CD8-positive, alpha-beta memory T cell (primary cell): ENCODE results near the gene PDSS2. TPM values are rescaled to one million over a fixed set of nuclear protein-coding genes. Genes with fewer than 3 reads are reported as not detected.
A peak's percentile ranks its signal among the peaks of the same experiment; 100 is the strongest.
"Not testable (repeated sequence)": the region's sequence is repeated elsewhere in the genome, so short reads cannot be mapped to it uniquely, and the experiment has no call there.

Source experiments
- CTCF ChIA-PET: fragments of 350-600 bp; sonication (Branson Sonifier 250); formaldehyde crosslinking; loops from one replicate; lab custom pipeline; 2021; ENCODE audit warnings: antibody characterized with exemption; lab: Charles Lee
- POLR2A ChIA-PET: fragments of 350-600 bp; sonication (Branson Sonifier 250); formaldehyde crosslinking; loops from one replicate; lab custom pipeline; 2021; ENCODE audit warnings: antibody characterized with exemption; lab: Charles Lee
- DNase-seq, 5 donors: peaks; one replicate each; pipeline versions ENCODE4 v3.0.0 to v3.0.0-alpha.2; 2020 to 2022; ENCODE audit warnings: mixed read lengths in 1 of 5
- H3K27ac ChIP-seq: one replicate; pipeline ENCODE4 v1.7.0; 2013; ENCODE audit warnings: low read depth, mild to moderate bottlenecking, low read length, moderate library complexity
- H3K27me3 ChIP-seq: 2 replicates; pipeline ENCODE4 v1.7.0; 2013; ENCODE audit warnings: low read length, mild to moderate bottlenecking; ENCODE audit not compliant: insufficient read depth, poor library complexity, severe bottlenecking
- H3K36me3 ChIP-seq: 2 replicates; pipeline ENCODE4 v1.7.0; 2013; ENCODE audit warnings: mild to moderate bottlenecking, low read length, moderate library complexity; ENCODE audit not compliant: insufficient read depth
- H3K4me1 ChIP-seq: 2 replicates; pipeline ENCODE4 v1.7.0; 2013; ENCODE audit warnings: mild to moderate bottlenecking, low read length, moderate library complexity; ENCODE audit not compliant: insufficient read depth
- H3K4me3 ChIP-seq: 2 replicates; pipeline ENCODE4 v1.7.0; 2013; ENCODE audit warnings: mild to moderate bottlenecking, low read length
- H3K9me3 ChIP-seq: 2 replicates; pipeline ENCODE4 v1.7.0; 2013; ENCODE audit warnings: mild to moderate bottlenecking, low read length
- H3K27ac Mint-ChIP-seq, 8 donors: one replicate each; pipeline ENCODE4 v1.8.0; 2020 to 2021; ENCODE audit warnings: mixed read lengths in 8 of 8, mild to moderate bottlenecking in 6 of 8, inconsistent platforms in 3 of 8, moderate library complexity in 3 of 8
- H3K27me3 Mint-ChIP-seq, 2 donors: one replicate each; pipeline ENCODE4 v1.8.0; 2020 to 2021; ENCODE audit warnings: mixed read lengths in 2 of 2, mild to moderate bottlenecking in 1 of 2, moderate library complexity in 1 of 2
- H3K36me3 Mint-ChIP-seq, 3 donors: one replicate each; pipeline ENCODE4 v1.8.0; 2020 to 2021; ENCODE audit warnings: mixed read lengths in 3 of 3, inconsistent platforms in 1 of 3, mild to moderate bottlenecking in 1 of 3
- H3K4me1 Mint-ChIP-seq, 3 donors: one replicate each; pipeline ENCODE4 v1.8.0; 2020 to 2021; ENCODE audit warnings: mixed read lengths in 3 of 3, inconsistent platforms in 1 of 3, mild to moderate bottlenecking in 1 of 3
- H3K4me3 Mint-ChIP-seq, 7 donors: one replicate each; pipeline ENCODE4 v1.8.0; 2020 to 2021; ENCODE audit warnings: mixed read lengths in 7 of 7, mild to moderate bottlenecking in 6 of 7, moderate library complexity in 4 of 7, inconsistent platforms in 2 of 7
- H3K9me3 Mint-ChIP-seq, 5 donors: one replicate each; pipeline ENCODE4 v1.8.0; 2020 to 2022; ENCODE audit warnings: mixed read lengths in 5 of 5, mild to moderate bottlenecking in 3 of 5, moderate library complexity in 2 of 5, inconsistent platforms in 1 of 5
- polyA plus RNA-seq: library from polyadenylated mRNA; unstranded; fragments of 300-500 nt; fragmentation: Illumina TruSeq; gene quantifications from one replicate; pipeline ENCODE4 v1.2.3, GENCODE V29; 2021
- total RNA-seq, 2 experiments: library from RNA; stranded (reverse); gene quantifications; one replicate each; pipeline ENCODE4 v1.2.3, GENCODE V29; 2021

PDSS2 gene
- total and polyA plus RNA-seq, 3 experiments from 2014 or later = 13.4 to 14.2 (median 13.7) TPM

GRCh38 chr6:107118540-107118939 lies 340.8 kb downstream of the PDSS2 start:
- DNase-seq, H3K4me1 ChIP-seq, H3K27ac ChIP-seq, H3K27ac Mint-ChIP-seq, H3K4me3 ChIP-seq, H3K36me3 ChIP-seq, H3K27me3 ChIP-seq, H3K9me3 Mint-ChIP-seq, H3K36me3 Mint-ChIP-seq, H3K4me3 Mint-ChIP-seq, H3K9me3 ChIP-seq, CTCF ChIA-PET: not testable (repeated sequence)
- POLR2A ChIA-PET = interaction anchor here (0.5 kb wide), 1 partner anchor 8 kb away, joined by 6 read pairs; no protein-coding TSS in a partner anchor
- Mint-ChIP-seq H3K27me3 (peaks cover 11% of the 10 kb centered on the region in 2 donors), H3K4me1 (peaks cover 12 to 16% (median 13%) of the 10 kb centered on the region in 3 donors)

GRCh38 chr6:107116931-107117330 lies 342.4 kb downstream of the PDSS2 start:
- peak overlapping the region in 6 of 7 donors; percentile 84 to 88 (median 86) for H3K4me3 Mint-ChIP-seq
- H3K4me3 ChIP-seq = no peak overlapping the region
- H3K9me3 ChIP-seq = no peaks in the 10 kb centered on the region
- H3K36me3 Mint-ChIP-seq = peaks cover 0 to 2% (median 0%) of the 10 kb centered on the region in 3 donors
- no peak for DNase-seq
- H3K36me3 ChIP-seq = no peaks in the 10 kb centered on the region
- H3K27ac ChIP-seq = no peak overlapping the region
- H3K9me3 Mint-ChIP-seq = no peaks in the 10 kb centered on the region
- peak overlapping the region in 1 of 8 donors; percentile 11 for H3K27ac Mint-ChIP-seq
- POLR2A ChIA-PET = no interaction called here
- H3K4me1 Mint-ChIP-seq = peaks cover 13 to 18% (median 14%) of the 10 kb centered on the region in 3 donors
- H3K27me3 Mint-ChIP-seq = peaks cover 11 to 12% of the 10 kb centered on the region in 2 donors
- CTCF ChIA-PET = no interaction called here
- no peaks in the 10 kb centered on the region for H3K27me3 ChIP-seq
- H3K4me1 ChIP-seq = peaks cover 7% of the 10 kb centered on the region

- Mint-ChIP-seq H3K9me3 (no peaks in the 10 kb centered on the region), H3K27me3 (peaks cover 11 to 12% of the 10 kb centered on the region in 2 donors), H3K27ac (peak overlapping the region in 2 of 8 donors; percentile 11 to 25), H3K4me1 (peaks cover 13 to 18% (median 14%) of the 10 kb centered on the region in 3 donors), H3K4me3 (peak overlapping the region; percentile 82 to 88 (median 85)), H3K36me3 (peaks cover 0 to 2% (median 0%) of the 10 kb centered on the region in 3 donors)
- CTCF ChIA-PET = interaction anchor here (1.2 kb wide), 1 partner anchor 9 kb away, joined by 3 read pairs; no protein-coding TSS in a partner anchor
- no peaks in the 10 kb centered on the region for H3K27me3 ChIP-seq
- peak overlapping the region; percentile 15 for H3K27ac ChIP-seq
- DNase-seq = peak in 1 of 5 donors; percentile 24
- H3K4me3 ChIP-seq = peak overlapping the region; percentile 55
- H3K9me3 ChIP-seq = no peaks in the 10 kb centered on the region
- POLR2A ChIA-PET = no interaction called here
- H3K36me3 ChIP-seq = no peaks in the 10 kb centered on the region
- peaks cover 7% of the 10 kb centered on the region for H3K4me1 ChIP-seq
Observed at GRCh38 chr6:107116328-107116892, 343.0 kb downstream of the PDSS2 start.

- DNase-seq = peak in 2 of 5 donors; percentile 21 to 50
- Histone ChIP-seq H3K4me3 (peak overlapping the region; percentile 55), H3K36me3 (no peaks in the 10 kb centered on the region), H3K4me1 (peaks cover 7% of the 10 kb centered on the region), H3K27me3 (no peaks in the 10 kb centered on the region), H3K27ac (peak overlapping the region; percentile 15), H3K9me3 (no peaks in the 10 kb centered on the region)
- H3K4me1 Mint-ChIP-seq = peaks cover 13 to 18% (median 14%) of the 10 kb centered on the region in 3 donors
- peak overlapping the region in 2 of 8 donors; percentile 11 to 25 for H3K27ac Mint-ChIP-seq
- H3K27me3 Mint-ChIP-seq = peaks cover 11 to 12% of the 10 kb centered on the region in 2 donors
- H3K4me3 Mint-ChIP-seq = peak overlapping the region; percentile 82 to 88 (median 85)
- POLR2A ChIA-PET = interaction anchor here (0.5 kb wide), 1 partner anchor 342 kb away, joined by 5 read pairs; no protein-coding TSS in a partner anchor
- CTCF ChIA-PET = interaction anchor here (1.2 kb wide), 1 partner anchor 9 kb away, joined by 3 read pairs; no protein-coding TSS in a partner anchor
- no peaks in the 10 kb centered on the region for H3K9me3 Mint-ChIP-seq
- H3K36me3 Mint-ChIP-seq = peaks cover 0 to 2% (median 0%) of the 10 kb centered on the region in 3 donors
Observed at GRCh38 chr6:107115695-107116327, 343.6 kb downstream of the PDSS2 start.

- DNase-seq = peak; percentile 12 to 66 (median 32)
- Mint-ChIP-seq H3K27me3 (peaks cover 11 to 12% of the 10 kb centered on the region in 2 donors), H3K36me3 (peaks cover 0 to 2% (median 1%) of the 10 kb centered on the region in 3 donors), H3K4me3 (peak within 1 kb of the TSS; percentile 82 to 88 (median 85)), H3K27ac (peak within 1 kb of the TSS in 2 of 8 donors; percentile 11 to 25), H3K4me1 (peaks cover 13 to 18% (median 14%) of the 10 kb centered on the region in 3 donors), H3K9me3 (no peaks in the 10 kb centered on the region)
- ChIA-PET POLR2A (interaction anchor here (0.5 kb wide), 1 partner anchor 343 kb away, joined by 5 read pairs; no protein-coding TSS in a partner anchor), CTCF (interaction anchor here (1.2 kb wide), 1 partner anchor 10 kb away, joined by 3 read pairs; no protein-coding TSS in a partner anchor)
- no peaks in the 10 kb centered on the region for H3K9me3 ChIP-seq
- peak within 1 kb of the TSS; percentile 15 for H3K27ac ChIP-seq
- no peaks in the 10 kb centered on the region for H3K36me3 ChIP-seq
- peak within 1 kb of the TSS; percentile 55 for H3K4me3 ChIP-seq
- H3K4me1 ChIP-seq = peaks cover 7% of the 10 kb centered on the region
- H3K27me3 ChIP-seq = no peaks in the 10 kb centered on the region
Observed at GRCh38 chr6:107114926-107115694, 344.3 kb downstream of the PDSS2 start, which contains the start of gene BEND3. Gene BEND3 (minus strand): TSS chr6:107115515. CDS start chr6:107099285, 16,230 bp downstream.

- H3K36me3 ChIP-seq = no peaks in the 10 kb centered on the region
- Mint-ChIP-seq H3K4me3 (peak overlapping the region; percentile 77 to 92 (median 82)), H3K9me3 (no peaks in the 10 kb centered on the region), H3K36me3 (peaks cover 0 to 2% (median 1%) of the 10 kb centered on the region in 3 donors), H3K27ac (no peak overlapping the region), H3K4me1 (peaks cover 13 to 18% (median 14%) of the 10 kb centered on the region in 3 donors), H3K27me3 (peaks cover 11 to 12% of the 10 kb centered on the region in 2 donors)
- peaks cover 7% of the 10 kb centered on the region for H3K4me1 ChIP-seq
- H3K27ac ChIP-seq = no peak overlapping the region
- peak; percentile 57 to 67 (median 66) for DNase-seq
- CTCF ChIA-PET = interaction anchor here (0.6 to 2.2 kb wide), 19 partner anchors 8 to 789 kb away, joined by 3 to 17 read pairs (median 3); partner anchors contain the start of genes ATG5 and MTRES1
- POLR2A ChIA-PET = interaction anchor here (1.3 kb wide), 1 partner anchor 789 kb away, joined by 4 read pairs; the partner anchor contains the start of gene ATG5
- no peaks in the 10 kb centered on the region for H3K9me3 ChIP-seq
- H3K27me3 ChIP-seq = no peaks in the 10 kb centered on the region
- peak overlapping the region; percentile 58 for H3K4me3 ChIP-seq
Observed at GRCh38 chr6:107114213-107114925, 345.0 kb downstream of the PDSS2 start.

- H3K9me3 ChIP-seq = no peaks in the 10 kb centered on the region
- peak overlapping the region in 1 of 7 donors; percentile 66 for H3K4me3 Mint-ChIP-seq
- H3K27ac Mint-ChIP-seq = no peak overlapping the region
- no peak overlapping the region for H3K27ac ChIP-seq
- H3K9me3 Mint-ChIP-seq = no peaks in the 10 kb centered on the region
- ChIA-PET POLR2A (no interaction called here), CTCF (no interaction called here)
- peaks cover 7% of the 10 kb centered on the region for H3K4me1 ChIP-seq
- no peak for DNase-seq
- H3K36me3 ChIP-seq = no peaks in the 10 kb centered on the region
- H3K4me3 ChIP-seq = no peak overlapping the region
- peaks cover 0 to 1% (median 0%) of the 10 kb centered on the region in 3 donors for H3K36me3 Mint-ChIP-seq
- H3K4me1 Mint-ChIP-seq = peaks cover 4 to 7% (median 7%) of the 10 kb centered on the region in 3 donors
- peaks cover 0 to 2% of the 10 kb centered on the region in 2 donors for H3K27me3 Mint-ChIP-seq
- H3K27me3 ChIP-seq = no peaks in the 10 kb centered on the region
Observed at GRCh38 chr6:107110200-107110599, 349.2 kb downstream of the PDSS2 start.
